Stimulated activated effector memory CD8-positive, alpha-beta T cell treated with anti-CD3 and anti-CD28 coated beads, Interleukin-12 subunit alpha, Interleukin-12 subunit beta, amount 100 ng/mL, for 72 hours (primary cell): ENCODE results near the gene PLPPR4.

ENCODE experiments used
- ATAC-seq: fragments of 150-1000 bp; cut with Tn5 transposase; 2 replicates; pipeline ENCODE4 v1.10.0; 2021
- DNase-seq, 2 donors: peaks; one replicate each; pipeline ENCODE4 v3.0.0; 2021 to 2022; ENCODE audit warnings: low spot score in 2 of 2
- H3K27ac Mint-ChIP-seq: one replicate; pipeline ENCODE4 v1.8.0; 2022; ENCODE audit warnings: mild to moderate bottlenecking, mixed read lengths
- H3K36me3 Mint-ChIP-seq: one replicate; pipeline ENCODE4 v1.8.0; 2022; ENCODE audit warnings: mild to moderate bottlenecking, mixed read lengths
- H3K4me1 Mint-ChIP-seq: one replicate; pipeline ENCODE4 v1.8.0; 2022; ENCODE audit warnings: mixed read lengths
- H3K4me3 Mint-ChIP-seq: one replicate; pipeline ENCODE4 v1.8.0; 2022; ENCODE audit warnings: mild to moderate bottlenecking, mixed read lengths
- H3K9me3 Mint-ChIP-seq: one replicate; pipeline ENCODE4 v1.8.0; 2022; ENCODE audit warnings: mixed read lengths

Gene PLPPR4, protein sequence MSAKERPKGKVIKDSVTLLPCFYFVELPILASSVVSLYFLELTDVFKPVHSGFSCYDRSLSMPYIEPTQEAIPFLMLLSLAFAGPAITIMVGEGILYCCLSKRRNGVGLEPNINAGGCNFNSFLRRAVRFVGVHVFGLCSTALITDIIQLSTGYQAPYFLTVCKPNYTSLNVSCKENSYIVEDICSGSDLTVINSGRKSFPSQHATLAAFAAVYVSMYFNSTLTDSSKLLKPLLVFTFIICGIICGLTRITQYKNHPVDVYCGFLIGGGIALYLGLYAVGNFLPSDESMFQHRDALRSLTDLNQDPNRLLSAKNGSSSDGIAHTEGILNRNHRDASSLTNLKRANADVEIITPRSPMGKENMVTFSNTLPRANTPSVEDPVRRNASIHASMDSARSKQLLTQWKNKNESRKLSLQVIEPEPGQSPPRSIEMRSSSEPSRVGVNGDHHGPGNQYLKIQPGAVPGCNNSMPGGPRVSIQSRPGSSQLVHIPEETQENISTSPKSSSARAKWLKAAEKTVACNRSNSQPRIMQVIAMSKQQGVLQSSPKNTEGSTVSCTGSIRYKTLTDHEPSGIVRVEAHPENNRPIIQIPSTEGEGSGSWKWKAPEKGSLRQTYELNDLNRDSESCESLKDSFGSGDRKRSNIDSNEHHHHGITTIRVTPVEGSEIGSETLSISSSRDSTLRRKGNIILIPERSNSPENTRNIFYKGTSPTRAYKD

DNA sequence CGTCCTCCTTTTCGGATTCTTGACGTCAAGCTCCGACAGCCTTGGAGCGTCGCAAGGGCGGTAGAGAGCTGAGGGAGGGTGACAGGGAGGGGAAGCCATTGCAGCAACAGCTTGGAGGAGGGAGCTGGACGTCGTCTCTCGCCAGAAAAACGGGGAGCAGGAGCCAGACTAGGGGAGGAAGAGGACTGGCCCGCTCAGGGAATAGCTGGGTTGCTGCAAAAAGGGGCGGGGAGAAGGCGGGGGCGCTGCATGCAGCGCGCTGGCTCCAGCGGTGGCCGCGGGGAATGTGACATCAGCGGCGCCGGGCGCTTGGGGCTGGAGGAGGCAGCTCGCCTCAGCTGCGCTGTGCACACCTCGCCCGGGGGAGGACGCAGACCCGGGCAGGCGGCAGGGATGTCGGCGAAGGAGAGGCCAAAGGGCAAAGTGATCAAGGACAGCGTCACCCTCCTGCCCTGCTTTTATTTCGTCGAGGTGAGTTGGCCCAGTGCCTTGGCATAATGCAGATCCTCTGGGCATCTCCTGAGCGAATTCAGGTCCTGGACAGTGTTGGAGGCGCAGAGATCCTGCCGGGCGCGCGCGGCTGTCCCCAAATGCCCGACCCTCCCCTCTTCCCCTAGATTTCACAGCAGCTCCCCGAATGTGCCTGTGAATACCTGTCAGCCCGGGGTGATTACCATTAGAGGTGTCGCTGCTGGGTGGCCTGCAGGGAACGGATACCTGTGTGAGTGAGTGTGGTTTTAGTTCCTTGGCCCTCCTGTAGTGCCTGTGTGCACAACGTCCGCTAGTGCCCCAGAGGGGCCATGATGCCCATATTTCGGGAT lies at the start of gene PLPPR4:
Gene PLPPR4 (plus strand): TSS at position 292 of the 821 bp plus-strand sequence. CDS start 102 bp downstream, at position 394.
- ATAC-seq, result peak; percentile 49
- Mint-ChIP-seq H3K4me1 (no peaks in the 10 kb centered on the region), H3K9me3 (no peaks in the 10 kb centered on the region), H3K27ac (no peak within 1 kb of the TSS), H3K36me3 (no peaks in the 10 kb centered on the region), H3K4me3 (no peak within 1 kb of the TSS)
- no peak for DNase-seq

DNA sequence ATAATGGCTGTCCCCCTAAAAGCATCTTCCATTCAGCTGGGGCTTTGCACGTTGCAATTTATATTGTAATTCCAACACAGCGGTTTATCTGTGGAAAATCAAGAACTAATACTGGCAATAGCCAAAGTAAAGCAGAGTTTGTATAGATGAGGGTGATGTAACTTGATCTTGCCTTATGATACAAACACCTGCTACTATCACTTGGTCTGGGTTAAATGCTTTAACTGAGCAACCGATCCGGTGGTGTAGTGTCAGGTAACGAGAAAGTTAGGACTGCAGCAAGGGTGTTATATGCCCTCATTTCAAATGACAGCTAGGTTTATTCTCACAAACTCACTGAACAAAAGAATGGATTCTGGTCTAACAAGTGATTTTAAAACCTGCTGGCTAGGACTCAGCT lies 47.3 kb upstream of the PLPPR4 start:
- no peak overlapping the region for H3K4me3 Mint-ChIP-seq
- no peak overlapping the region for H3K27ac Mint-ChIP-seq
- no peaks in the 10 kb centered on the region for H3K4me1 Mint-ChIP-seq
- no peak for DNase-seq
- ATAC-seq, result no peak
- peaks cover 6% of the 10 kb centered on the region for H3K9me3 Mint-ChIP-seq
- no peaks in the 10 kb centered on the region for H3K36me3 Mint-ChIP-seq

DNA sequence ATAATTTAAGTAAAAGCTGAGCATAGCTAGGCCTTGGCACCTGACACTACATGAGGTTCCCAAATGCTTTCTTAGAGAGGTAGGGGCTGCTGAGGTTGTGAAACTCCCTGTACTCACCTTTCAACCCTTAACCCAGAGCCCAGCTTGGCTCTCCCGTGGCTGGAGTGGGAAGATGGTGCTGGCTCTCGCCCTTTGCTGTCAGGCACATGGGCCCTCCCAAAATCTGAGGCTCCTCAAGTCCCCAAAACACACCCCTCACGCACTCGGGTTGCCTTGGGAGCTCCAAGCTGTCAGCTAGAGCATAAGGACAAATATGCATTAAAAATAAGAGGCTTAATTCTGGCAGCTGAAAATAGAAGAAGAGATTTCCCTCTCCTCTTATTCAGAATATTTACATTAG lies 46.7 kb upstream of the PLPPR4 start:
- no peak for DNase-seq
- Mint-ChIP-seq H3K27ac (no peak overlapping the region), H3K9me3 (peaks cover 6% of the 10 kb centered on the region), H3K4me1 (no peaks in the 10 kb centered on the region), H3K4me3 (no peak overlapping the region), H3K36me3 (no peaks in the 10 kb centered on the region)
- no peak for ATAC-seq

DNA sequence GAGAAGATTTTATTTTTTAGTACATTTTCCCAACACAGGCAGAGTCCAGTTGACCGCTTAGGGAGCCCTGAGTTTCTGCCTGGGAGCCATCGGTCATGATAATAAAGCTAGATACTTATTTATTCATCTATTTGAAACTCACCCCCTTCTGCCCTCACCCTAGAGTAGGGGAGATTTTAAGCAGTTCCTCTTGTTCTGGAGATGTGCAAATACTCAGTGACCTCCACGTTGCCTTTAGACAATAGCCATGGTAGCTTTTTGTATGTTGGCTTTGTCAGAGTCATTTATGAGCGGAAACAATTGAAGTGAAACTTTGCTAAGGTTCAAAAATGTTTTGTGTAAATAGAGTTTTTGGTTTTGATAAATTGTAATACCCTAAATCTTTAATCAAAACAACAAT lies 45.7 kb upstream of the PLPPR4 start:
- no peak for ATAC-seq
- H3K4me3 Mint-ChIP-seq, result no peak overlapping the region
- H3K36me3 Mint-ChIP-seq, result no peaks in the 10 kb centered on the region
- peaks cover 6% of the 10 kb centered on the region for H3K9me3 Mint-ChIP-seq
- no peaks in the 10 kb centered on the region for H3K4me1 Mint-ChIP-seq
- no peak overlapping the region for H3K27ac Mint-ChIP-seq
- DNase-seq, result no peak

DNA sequence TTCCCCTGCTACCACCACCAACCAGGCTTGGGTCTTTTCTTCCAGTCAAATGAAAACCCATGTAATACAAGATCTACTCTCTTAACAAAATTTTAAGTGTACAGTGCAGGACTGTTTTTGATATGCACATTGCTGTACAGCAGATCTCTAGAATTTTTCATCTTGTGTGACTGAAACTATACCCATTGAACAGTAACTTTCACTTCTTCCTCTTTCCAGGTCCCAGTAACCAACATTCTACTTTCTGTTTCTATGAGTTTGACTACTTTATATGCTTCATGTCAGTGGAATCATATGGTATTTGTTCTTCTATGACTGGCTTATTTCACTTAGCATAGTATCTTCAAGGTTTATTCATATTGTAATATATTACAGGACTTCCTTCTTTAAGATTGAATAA lies 45.3 kb upstream of the PLPPR4 start:
- no peaks in the 10 kb centered on the region for H3K4me1 Mint-ChIP-seq
- no peak overlapping the region for H3K4me3 Mint-ChIP-seq
- no peak for ATAC-seq

DNA sequence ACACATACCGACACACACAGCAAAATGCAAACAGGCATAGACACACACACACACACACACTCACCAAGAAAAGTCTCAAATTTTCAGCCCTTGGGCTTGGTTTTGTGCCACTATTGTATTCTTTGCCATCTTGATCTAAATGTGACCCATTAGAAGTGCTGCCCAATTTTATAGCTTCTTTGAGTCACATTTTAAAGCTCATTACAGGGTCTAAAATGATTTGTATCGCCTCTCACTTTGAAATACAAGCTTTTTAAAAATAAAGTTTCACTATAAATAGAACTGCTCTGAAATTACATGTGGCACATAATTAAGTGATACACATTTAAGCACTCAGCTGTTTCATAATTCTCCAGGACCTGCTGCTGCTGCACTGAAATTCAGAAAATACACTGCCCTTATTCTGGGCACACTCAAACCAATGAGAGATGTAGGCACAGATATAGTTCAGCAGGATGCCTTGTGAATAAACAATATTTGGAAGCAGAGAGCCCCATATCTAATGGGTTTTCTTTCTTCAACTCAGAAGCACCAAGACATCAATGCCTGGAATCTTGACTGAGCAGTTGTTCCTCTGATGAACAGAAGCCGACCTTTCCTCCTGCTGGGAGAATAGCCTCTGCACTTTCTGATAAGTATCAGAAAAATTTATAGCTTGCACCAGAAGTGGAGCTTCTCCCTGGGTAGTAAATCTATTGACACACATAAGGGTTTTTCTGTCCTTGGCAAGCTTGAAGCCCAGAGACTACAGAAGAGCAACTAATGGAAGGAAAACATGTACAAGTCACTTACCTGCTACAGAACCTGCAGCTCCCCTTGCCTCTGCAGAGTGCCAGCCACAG lies 37.0 kb upstream of the PLPPR4 start:
- Mint-ChIP-seq H3K9me3 (no peaks in the 10 kb centered on the region), H3K36me3 (no peaks in the 10 kb centered on the region), H3K4me1 (no peaks in the 10 kb centered on the region), H3K4me3 (no peak overlapping the region), H3K27ac (no peak overlapping the region)
- no peak for DNase-seq
- ATAC-seq, result no peak

More for the DNA sequence above, 45.3 kb upstream of the PLPPR4 start:
- Mint-ChIP-seq H3K36me3 (no peaks in the 10 kb centered on the region), H3K27ac (no peak overlapping the region), H3K9me3 (peaks cover 6% of the 10 kb centered on the region)
- DNase-seq, result no peak

DNA sequence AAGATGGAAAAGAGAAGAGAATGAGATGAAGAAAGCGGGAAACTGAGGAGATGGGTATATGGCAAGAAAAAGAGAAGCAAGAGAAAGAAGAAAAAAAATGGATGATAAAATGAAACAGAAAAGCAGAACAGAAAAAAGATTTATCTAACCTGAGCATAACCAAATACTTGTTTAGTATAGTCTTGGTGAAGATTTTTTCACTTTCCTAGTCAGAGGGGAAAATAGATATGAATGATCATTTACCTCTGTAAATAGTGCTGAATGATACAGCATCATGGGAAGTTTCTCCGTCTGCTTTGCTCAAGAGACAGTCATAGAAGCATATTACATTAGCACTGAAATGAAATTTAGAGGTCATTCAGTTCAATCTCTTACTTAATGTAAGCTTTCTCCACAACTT lies 36.1 kb upstream of the PLPPR4 start:
- ATAC-seq (no peak), DNase-seq (no peak)
- Mint-ChIP-seq H3K9me3 (no peaks in the 10 kb centered on the region), H3K27ac (no peak overlapping the region), H3K4me3 (no peak overlapping the region), H3K4me1 (no peaks in the 10 kb centered on the region), H3K36me3 (no peaks in the 10 kb centered on the region)

DNA sequence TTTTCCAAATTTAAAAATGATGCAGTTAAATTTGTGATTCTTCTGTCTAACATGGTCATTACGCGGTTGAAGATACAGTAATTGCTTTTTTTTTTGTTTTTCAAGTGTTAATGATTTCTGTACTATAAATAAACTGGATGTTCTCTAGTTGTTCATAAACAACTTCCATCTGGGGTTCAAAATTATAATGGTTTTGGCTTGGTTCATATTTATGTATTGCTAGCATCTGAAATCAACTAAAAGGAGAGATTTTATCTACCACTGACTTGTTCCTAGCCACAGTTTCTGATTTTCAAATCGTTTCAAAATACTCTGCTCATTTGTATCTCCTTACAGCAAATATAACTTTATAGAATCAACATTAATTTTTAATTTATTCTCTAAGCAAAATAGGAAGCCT lies 35.2 kb upstream of the PLPPR4 start:
- H3K4me1 Mint-ChIP-seq, result no peaks in the 10 kb centered on the region
- no peak overlapping the region for H3K27ac Mint-ChIP-seq
- no peaks in the 10 kb centered on the region for H3K9me3 Mint-ChIP-seq
- no peaks in the 10 kb centered on the region for H3K36me3 Mint-ChIP-seq
- DNase-seq, result no peak
- H3K4me3 Mint-ChIP-seq, result no peak overlapping the region
- no peak for ATAC-seq

DNA sequence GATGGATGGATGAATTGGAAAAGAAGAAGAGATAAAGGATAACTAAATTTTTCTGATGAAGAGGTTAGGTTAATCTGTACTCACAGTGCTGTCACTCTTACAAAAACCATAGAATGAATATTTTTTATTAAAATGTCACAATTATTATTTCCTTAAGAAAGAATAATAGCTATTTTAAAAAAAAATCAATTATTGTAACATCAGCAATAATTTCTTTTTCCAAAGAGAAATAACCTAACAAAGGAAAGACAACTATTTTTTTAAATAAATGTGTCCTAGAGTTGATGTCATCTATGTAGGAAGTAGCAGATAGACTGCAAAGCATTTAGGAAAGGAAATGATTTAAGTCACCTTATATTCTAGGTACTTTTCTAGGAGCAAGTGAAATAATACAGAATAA lies 33.6 kb upstream of the PLPPR4 start:
- Mint-ChIP-seq H3K9me3 (no peaks in the 10 kb centered on the region), H3K4me3 (no peak overlapping the region), H3K36me3 (no peaks in the 10 kb centered on the region), H3K27ac (no peak overlapping the region), H3K4me1 (no peaks in the 10 kb centered on the region)
- no peak for DNase-seq
- ATAC-seq, result no peak

DNA sequence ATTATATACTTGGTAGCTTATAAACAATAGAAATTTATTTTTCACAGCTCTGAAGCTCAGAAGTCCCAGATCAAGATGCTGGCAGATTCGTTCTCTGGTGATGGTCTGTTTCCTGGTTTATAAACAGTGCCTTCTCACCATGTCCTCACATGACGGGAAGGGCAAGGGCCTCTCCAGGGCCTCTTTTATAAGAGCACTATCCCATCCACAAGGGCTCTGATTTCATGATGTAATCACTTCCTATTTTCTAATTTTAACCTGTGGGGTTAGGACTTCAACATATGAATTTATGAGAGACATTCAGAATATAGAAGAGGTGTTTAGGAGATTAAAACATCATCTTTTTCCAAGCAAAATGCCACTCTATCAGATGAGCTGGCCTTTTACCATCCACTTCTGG lies 32.1 kb upstream of the PLPPR4 start:
- DNase-seq (no peak), ATAC-seq (no peak)
- no peaks in the 10 kb centered on the region for H3K4me1 Mint-ChIP-seq
- no peak overlapping the region for H3K27ac Mint-ChIP-seq
- no peaks in the 10 kb centered on the region for H3K9me3 Mint-ChIP-seq
- H3K4me3 Mint-ChIP-seq, result no peak overlapping the region
- no peaks in the 10 kb centered on the region for H3K36me3 Mint-ChIP-seq

DNA sequence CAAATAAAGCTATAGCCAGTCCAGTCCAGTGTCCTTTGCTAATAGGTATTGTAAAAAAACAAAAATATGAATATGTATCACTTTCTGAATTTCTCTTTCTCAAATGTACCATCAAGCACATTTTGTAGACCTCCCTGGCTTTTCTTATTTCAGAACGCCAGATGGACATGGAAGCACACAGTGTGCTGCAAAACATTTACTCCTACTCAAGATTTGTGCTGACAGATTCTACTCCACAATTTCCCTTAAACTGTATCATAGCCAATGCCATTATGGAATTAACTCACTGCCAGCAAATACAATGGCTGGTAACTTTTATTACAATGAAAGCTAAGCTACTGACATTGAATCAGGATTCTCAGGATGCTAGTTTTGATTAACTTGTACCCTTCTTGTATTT lies 30.8 kb upstream of the PLPPR4 start:
- DNase-seq (no peak), ATAC-seq (no peak)
- Mint-ChIP-seq H3K4me1 (no peaks in the 10 kb centered on the region), H3K9me3 (no peaks in the 10 kb centered on the region), H3K36me3 (no peaks in the 10 kb centered on the region), H3K4me3 (no peak overlapping the region), H3K27ac (no peak overlapping the region)

DNA sequence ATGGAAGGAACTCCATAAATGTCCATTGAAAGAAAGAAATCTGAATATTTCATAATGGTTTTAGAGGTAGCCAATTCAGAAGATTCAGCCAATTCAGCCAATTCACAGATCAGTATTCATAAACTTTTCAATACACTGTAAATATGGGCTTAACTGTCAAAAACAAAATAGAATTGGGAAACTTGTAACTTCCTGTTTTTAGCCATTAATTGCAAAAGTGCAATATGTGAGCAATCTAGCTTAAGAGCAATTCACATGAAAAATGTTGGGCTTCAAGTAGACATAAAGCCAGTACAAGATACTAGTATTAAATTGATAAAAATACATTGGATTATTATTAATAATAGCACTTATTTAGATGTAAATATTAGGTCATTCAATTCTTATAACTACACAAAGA lies 27.5 kb upstream of the PLPPR4 start:
- DNase-seq, result no peak
- Mint-ChIP-seq H3K9me3 (no peaks in the 10 kb centered on the region), H3K4me1 (no peaks in the 10 kb centered on the region), H3K27ac (no peak overlapping the region), H3K36me3 (no peaks in the 10 kb centered on the region), H3K4me3 (no peak overlapping the region)
- no peak for ATAC-seq

DNA sequence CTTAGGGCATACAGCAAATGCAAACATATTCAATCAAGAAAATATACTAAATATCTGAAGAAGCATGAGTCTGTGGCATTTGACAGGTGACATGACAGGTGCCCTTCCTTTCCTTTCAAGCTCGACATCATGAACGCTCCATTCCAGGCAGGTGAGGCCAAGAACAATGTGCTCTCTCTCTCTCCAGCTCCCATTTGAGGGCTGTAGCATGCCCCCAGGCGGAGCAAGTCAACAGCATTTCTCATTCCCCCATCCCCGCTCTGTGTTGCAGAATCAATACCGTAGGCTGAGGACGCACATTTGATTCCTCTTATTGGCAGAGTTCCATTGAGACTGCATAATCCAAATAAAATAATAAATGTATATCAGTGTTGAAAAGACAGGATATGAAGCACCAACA lies 24.6 kb upstream of the PLPPR4 start:
- no peaks in the 10 kb centered on the region for H3K36me3 Mint-ChIP-seq
- H3K9me3 Mint-ChIP-seq, result no peaks in the 10 kb centered on the region
- H3K4me1 Mint-ChIP-seq, result no peaks in the 10 kb centered on the region
- ATAC-seq (no peak), DNase-seq (no peak)
- no peak overlapping the region for H3K4me3 Mint-ChIP-seq
- H3K27ac Mint-ChIP-seq, result no peak overlapping the region

DNA sequence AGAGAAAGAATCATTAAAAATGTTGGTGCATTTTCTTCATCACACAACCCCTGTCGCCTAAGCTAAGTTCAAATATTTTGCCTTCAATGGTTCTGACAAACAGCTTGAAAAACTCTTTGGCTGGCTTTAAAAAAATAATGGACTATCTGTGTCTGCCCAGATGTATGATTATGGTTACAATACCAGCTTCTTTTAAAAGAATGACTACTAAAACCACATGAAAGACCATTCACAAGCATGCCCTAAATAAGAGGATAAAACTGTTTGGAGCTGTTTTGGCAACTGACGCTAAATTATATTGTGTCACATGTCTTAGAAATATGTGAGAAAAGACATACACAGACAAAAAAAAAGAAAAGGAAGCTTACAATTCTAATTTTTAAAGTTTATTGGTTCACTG lies 23.7 kb upstream of the PLPPR4 start:
- no peaks in the 10 kb centered on the region for H3K9me3 Mint-ChIP-seq
- H3K27ac Mint-ChIP-seq, result no peak overlapping the region
- ATAC-seq (no peak), DNase-seq (no peak)
- no peaks in the 10 kb centered on the region for H3K36me3 Mint-ChIP-seq
- no peak overlapping the region for H3K4me3 Mint-ChIP-seq
- H3K4me1 Mint-ChIP-seq, result no peaks in the 10 kb centered on the region

DNA sequence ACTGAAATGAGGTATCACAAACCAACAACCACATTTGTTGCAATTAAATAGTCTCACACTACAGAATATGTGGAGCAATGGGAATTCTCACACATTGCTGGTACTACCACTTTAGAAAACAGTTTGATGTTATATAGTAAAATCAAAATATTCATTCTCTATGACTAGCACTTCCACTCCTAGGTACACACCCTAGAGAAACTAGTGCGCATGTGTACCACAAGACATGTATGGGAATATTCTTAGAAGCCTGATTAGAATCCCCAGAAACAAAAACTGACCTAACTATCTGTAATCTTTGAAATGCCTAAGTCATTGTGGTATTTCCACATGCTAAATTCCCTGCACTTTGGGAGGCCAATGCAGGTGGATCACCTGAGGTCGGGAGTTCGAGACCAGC lies 18.1 kb upstream of the PLPPR4 start:
- peaks cover 3% of the 10 kb centered on the region for H3K9me3 Mint-ChIP-seq

More for the DNA sequence above, 18.1 kb upstream of the PLPPR4 start:
- Mint-ChIP-seq H3K27ac (no peak overlapping the region), H3K4me3 (no peak overlapping the region), H3K36me3 (no peaks in the 10 kb centered on the region), H3K4me1 (no peaks in the 10 kb centered on the region)
- DNase-seq (no peak), ATAC-seq (no peak)
